Vagina (tissue), 2 donors: Measurements from ENCODE around the gene NTM. TPM values are rescaled to one million over a fixed set of nuclear protein-coding genes. Genes with fewer than 3 reads are reported as not detected.

Source experiments
- DNase-seq, 2 donors: peaks; one replicate each; pipeline ENCODE4 v3.0.0-alpha.2; 2017; ENCODE audit errors: extremely low spot score in 2 of 2
- H3K27ac ChIP-seq: fragments of 200-600 bp; sonication (generic); one replicate; pipeline ENCODE4 v1.5.1; 2019
- H3K27me3 ChIP-seq: fragments of 200-600 bp; sonication (generic); one replicate; pipeline ENCODE4 v1.5.1; 2019
- H3K36me3 ChIP-seq, 2 donors: fragments of 200-600 bp; sonication (generic); one replicate each; pipeline ENCODE4 v1.5.1; 2017 to 2019
- H3K4me1 ChIP-seq: fragments of 200-600 bp; sonication (generic); one replicate; pipeline ENCODE4 v1.5.1; 2019
- H3K4me3 ChIP-seq, 2 donors: fragments of 200-600 bp; sonication (generic); 1 replicate in 1 of 2; 2 replicates in 1 of 2; pipeline ENCODE4 v1.5.1; 2016 to 2019
- H3K9me3 ChIP-seq: fragments of 200-600 bp; sonication (generic); one replicate; pipeline ENCODE4 v1.5.1; 2019
- CTCF ChIP-seq, 3 experiments: fragments of 450-650 bp in 2 of 3; fragments of 200-600 bp in 1 of 3; sonication (generic) in 1 of 3; IDR thresholded peaks; one replicate each; pipeline ENCODE4 v1.5.1; 2017 to 2019; ENCODE audit warnings: antibody characterized with exemption in 3 of 3, mild to moderate bottlenecking in 2 of 3, moderate library complexity in 2 of 3
- POLR2A ChIP-seq, 2 donors: fragments of 450-650 bp; IDR thresholded peaks; one replicate each; pipeline ENCODE4 v1.6.1; 2017; ENCODE audit warnings: antibody characterized with exemption in 2 of 2, mild to moderate bottlenecking in 2 of 2, moderate library complexity in 2 of 2
- POLR2AphosphoS5 ChIP-seq, 2 donors: sonication (generic); formaldehyde crosslinking; IDR thresholded peaks; one replicate each; pipeline ENCODE4 v1.9.0; 2017; ENCODE audit warnings: antibody characterized with exemption in 2 of 2, mild to moderate bottlenecking in 2 of 2, low read depth in 1 of 2; ENCODE audit not compliant: insufficient read depth in 1 of 2
- intact Hi-C: fragments of 100-400 bp; cut with DNase I; formaldehyde crosslinking; loops from one replicate; pipeline ENCODE4 v1.15.1; 2023
- total RNA-seq: library from RNA; depleted of rRNA; stranded (reverse); fragments of >200 nt; gene quantifications from one replicate; pipeline ENCODE4 v1.2.3, GENCODE V29; 2016

NTM gene
- total RNA-seq, 1 donor from 2014 or later: 4.2 TPM

- Histone ChIP-seq H3K4me3 (no peak overlapping the region), H3K4me1 (no peaks in the 10 kb centered on the region), H3K36me3 (no peaks in the 10 kb centered on the region), H3K27me3 (no peaks in the 10 kb centered on the region), H3K27ac (no peak overlapping the region), H3K9me3 (no peaks in the 10 kb centered on the region)
- DNase-seq: no peak
- intact Hi-C loops: loop anchor here (5.0 kb wide), 1 partner anchor 1217 kb away; no protein-coding TSS in a partner anchor
- TF ChIP-seq POLR2A (IDR thresholded peaks at IDR 0.05) (no peak), CTCF (IDR thresholded peaks at IDR 0.05) (no peak), POLR2AphosphoS5 (IDR thresholded peaks at IDR 0.05; ENCODE audit: insufficient read depth in 1 of 2, low read depth in 1 of 2) (no peak)
Measured at GRCh38 chr11:131530407-131530806, 160.0 kb downstream of the NTM start.

- H3K4me1 ChIP-seq: no peaks in the 10 kb centered on the region
- H3K27ac ChIP-seq: no peak overlapping the region
- TF ChIP-seq POLR2A (IDR thresholded peaks at IDR 0.05) (no peak), CTCF (IDR thresholded peaks at IDR 0.05) (no peak), POLR2AphosphoS5 (IDR thresholded peaks at IDR 0.05; ENCODE audit: insufficient read depth in 1 of 2, low read depth in 1 of 2) (no peak)
- intact Hi-C loops: loop anchor here (5.0 kb wide), 1 partner anchor 1214 kb away; no protein-coding TSS in a partner anchor
- H3K4me3 ChIP-seq: no peak overlapping the region
- no peaks in the 10 kb centered on the region for H3K27me3 ChIP-seq
- no peak for DNase-seq
- no peaks in the 10 kb centered on the region for H3K9me3 ChIP-seq
- no peaks in the 10 kb centered on the region for H3K36me3 ChIP-seq
Measured at GRCh38 chr11:131533149-131533548, 162.7 kb downstream of the NTM start.

- DNase-seq: no peak
- Histone ChIP-seq H3K36me3 (no peaks in the 10 kb centered on the region), H3K4me3 (no peak overlapping the region), H3K27me3 (no peaks in the 10 kb centered on the region), H3K9me3 (no peaks in the 10 kb centered on the region), H3K4me1 (no peaks in the 10 kb centered on the region), H3K27ac (no peak overlapping the region)
- intact Hi-C loops: loop anchor here (5.0 kb wide), 1 partner anchor 1213 kb away; no protein-coding TSS in a partner anchor
- TF ChIP-seq CTCF (IDR thresholded peaks at IDR 0.05): no peak
- TF ChIP-seq POLR2AphosphoS5 (IDR thresholded peaks at IDR 0.05; ENCODE audit: insufficient read depth in 1 of 2, low read depth in 1 of 2): no peak
- TF ChIP-seq POLR2A (IDR thresholded peaks at IDR 0.05): no peak
Measured at GRCh38 chr11:131533998-131534397, 163.6 kb downstream of the NTM start.

- no peaks in the 10 kb centered on the region for H3K36me3 ChIP-seq
- H3K4me1 ChIP-seq: no peaks in the 10 kb centered on the region
- H3K27me3 ChIP-seq: no peaks in the 10 kb centered on the region
- no peak for DNase-seq
- H3K27ac ChIP-seq: no peak overlapping the region
- TF ChIP-seq CTCF (IDR thresholded peaks at IDR 0.05) (no peak), POLR2AphosphoS5 (IDR thresholded peaks at IDR 0.05; ENCODE audit: insufficient read depth in 1 of 2, low read depth in 1 of 2) (no peak), POLR2A (IDR thresholded peaks at IDR 0.05) (no peak)
- no peak overlapping the region for H3K4me3 ChIP-seq
- H3K9me3 ChIP-seq: no peaks in the 10 kb centered on the region
- intact Hi-C loops: loop anchor here (5.0 kb wide), 1 partner anchor 1213 kb away; no protein-coding TSS in a partner anchor
Measured at GRCh38 chr11:131534611-131535010, 164.2 kb downstream of the NTM start.

GRCh38 chr11:131536159-131536558 lies 165.7 kb downstream of the NTM start:
- intact Hi-C loops: no loop called here
- H3K27me3 ChIP-seq: no peaks in the 10 kb centered on the region
- H3K4me3 ChIP-seq: no peak overlapping the region
- H3K27ac ChIP-seq: no peak overlapping the region
- no peaks in the 10 kb centered on the region for H3K36me3 ChIP-seq
- H3K4me1 ChIP-seq: no peaks in the 10 kb centered on the region
- DNase-seq: no peak
- H3K9me3 ChIP-seq: no peaks in the 10 kb centered on the region
- no peak for TF ChIP-seq POLR2A (IDR thresholded peaks at IDR 0.05)
- TF ChIP-seq POLR2AphosphoS5 (IDR thresholded peaks at IDR 0.05; ENCODE audit: insufficient read depth in 1 of 2, low read depth in 1 of 2): no peak
- TF ChIP-seq CTCF (IDR thresholded peaks at IDR 0.05): no peak
